NCI-H187 treated with DMSO at 0.1 percent for 48 hours (cell line): ENCODE results near the gene PDE4C.

ENCODE experiments used
- DNase-seq: peaks from one replicate; lab custom pipeline; 2025; lab: John Stamatoyannopoulos, UW

The PDE4C gene

GRCh38 chr19:18198374-18198773, 27.9 kb downstream of the PDE4C start:
- no peak for DNase-seq

GRCh38 chr19:18197941-18198340, 28.3 kb downstream of the PDE4C start:
- no peak for DNase-seq

GRCh38 chr19:18197306-18197705, 28.9 kb downstream of the PDE4C start:
- no peak for DNase-seq

- DNase-seq, result no peak
Observed at GRCh38 chr19:18196511-18196845, 29.8 kb downstream of the PDE4C start.

- no peak for DNase-seq
Observed at GRCh38 chr19:18194554-18195238, 31.5 kb downstream of the PDE4C start.

GRCh38 chr19:18194181-18194530, 32.1 kb downstream of the PDE4C start:
- DNase-seq, result no peak

- no peak for DNase-seq
Observed at GRCh38 chr19:18193388-18194180, 32.7 kb downstream of the PDE4C start.

GRCh38 chr19:18192673-18193387, 33.4 kb downstream of the PDE4C start, which contains the start of gene MPV17L2:
MPV17L2 (plus strand) TSS chr19:18193218; CDS start chr19:18193282, 64 bp downstream.
- DNase-seq, result peak; percentile 90

- no peak for DNase-seq
Observed at GRCh38 chr19:18191640-18192062, 34.6 kb downstream of the PDE4C start.

- DNase-seq, result no peak
Observed at GRCh38 chr19:18190278-18190677, 36.0 kb downstream of the PDE4C start.

GRCh38 chr19:18185538-18185937, 40.7 kb downstream of the PDE4C start:
- DNase-seq, result no peak

GRCh38 chr19:18183529-18183928, 42.7 kb downstream of the PDE4C start:
- no peak for DNase-seq

- DNase-seq, result no peak
Observed at GRCh38 chr19:18179957-18180356, 46.3 kb downstream of the PDE4C start.

GRCh38 chr19:18176367-18177310, 49.6 kb downstream of the PDE4C start:
- DNase-seq, result no peak

GRCh38 chr19:18174983-18175382, 51.3 kb downstream of the PDE4C start:
- no peak for DNase-seq
